HEK293 (cell line): ENCODE results near the gene TNNT2.

ENCODE experiments used
- CTCF ChIP-seq: fragments of 450-650 bp; formaldehyde crosslinking; IDR thresholded peaks from 2 replicates; pipeline ENCODE4 v1.5.1; 2016; ENCODE audit warnings: missing biosample characterization, missing genetic modification characterization
- MZF1 ChIP-seq: fragments of 450-650 bp; formaldehyde crosslinking; IDR thresholded peaks from 2 replicates; pipeline ENCODE4 v1.5.1; 2017; ENCODE audit warnings: missing biosample characterization, missing genetic modification characterization, borderline replicate concordance
- PRDM2 ChIP-seq: fragments of 450-650 bp; formaldehyde crosslinking; IDR thresholded peaks from 2 replicates; pipeline ENCODE4 v1.5.1; 2016; ENCODE audit warnings: missing biosample characterization, missing genetic modification characterization, borderline replicate concordance
- SCRT2 ChIP-seq: fragments of 450-650 bp; formaldehyde crosslinking; IDR thresholded peaks from 2 replicates; pipeline ENCODE4 v1.5.1; 2016; ENCODE audit warnings: missing biosample characterization, missing genetic modification characterization
- ZNF133 ChIP-seq: fragments of 450-650 bp; formaldehyde crosslinking; IDR thresholded peaks from 2 replicates; pipeline ENCODE4 v1.5.1; 2016; ENCODE audit warnings: missing biosample characterization, missing genetic modification characterization
- ZNF16 ChIP-seq: fragments of 450-650 bp; formaldehyde crosslinking; IDR thresholded peaks from 2 replicates; pipeline ENCODE4 v1.5.1; 2016; ENCODE audit warnings: low read depth, missing biosample characterization, missing genetic modification characterization
- ZNF169 ChIP-seq: fragments of 450-650 bp; formaldehyde crosslinking; IDR thresholded peaks from 2 replicates; pipeline ENCODE4 v1.5.1; 2016; ENCODE audit warnings: missing biosample characterization, missing genetic modification characterization
- ZNF18 ChIP-seq: fragments of 450-650 bp; formaldehyde crosslinking; IDR thresholded peaks from 2 replicates; pipeline ENCODE4 v1.5.1; 2016; ENCODE audit warnings: missing biosample characterization, missing genetic modification characterization
- ZNF274 ChIP-seq, 2 experiments: fragments of 200-500 bp in 1 of 2; fragments of 450-650 bp in 1 of 2; sonication (Bioruptor generic) in 1 of 2; formaldehyde crosslinking in 1 of 2; IDR thresholded peaks; 2 replicates each; pipeline versions ENCODE4 v1.5.1 to v1.6.1; 2014 to 2016; ENCODE audit warnings: borderline replicate concordance in 1 of 2, inconsistent platforms in 1 of 2, low read length in 1 of 2, missing biosample characterization in 1 of 2, missing genetic modification characterization in 1 of 2
- ZNF354C ChIP-seq: fragments of 450-650 bp; formaldehyde crosslinking; IDR thresholded peaks from 2 replicates; pipeline ENCODE4 v1.5.1; 2016; ENCODE audit warnings: missing biosample characterization, missing genetic modification characterization, low read depth, borderline replicate concordance
- ZNF488 ChIP-seq: fragments of 450-650 bp; formaldehyde crosslinking; IDR thresholded peaks from 2 replicates; pipeline ENCODE4 v1.5.1; 2016; ENCODE audit warnings: missing biosample characterization, missing genetic modification characterization
- ZNF501 ChIP-seq: fragments of 450-650 bp; formaldehyde crosslinking; IDR thresholded peaks from 2 replicates; pipeline ENCODE4 v1.5.1; 2016; ENCODE audit warnings: missing biosample characterization, missing genetic modification characterization
- ZNF692 ChIP-seq: fragments of 450-650 bp; formaldehyde crosslinking; IDR thresholded peaks from 2 replicates; pipeline ENCODE4 v1.5.1; 2016; ENCODE audit warnings: missing biosample characterization, missing genetic modification characterization
- ZSCAN18 ChIP-seq: fragments of 450-650 bp; formaldehyde crosslinking; IDR thresholded peaks from 2 replicates; pipeline ENCODE4 v1.5.1; 2016; ENCODE audit warnings: missing biosample characterization, missing genetic modification characterization

GRCh38 chr1:201350884-201351283 lies 26.6 kb downstream of the TNNT2 start:
- TF ChIP-seq CTCF (tag by site-specific recombination) (no peak), ZNF692 (tag by site-specific recombination) (no peak), ZNF274 (IDR thresholded peaks at IDR 0.05; ENCODE audit: low read length) (no peak), ZNF274 (tag by site-specific recombination; IDR thresholded peaks at IDR 0.05; ENCODE audit: borderline replicate concordance) (no peak), ZNF501 (tag by site-specific recombination) (no peak), ZSCAN18 (tag by site-specific recombination) (no peak), ZNF16 (tag by site-specific recombination) (no peak), MZF1 (tag by site-specific recombination) (no peak), ZNF133 (tag by site-specific recombination) (no peak), ZNF354C (tag by site-specific recombination) (no peak), ZNF488 (no peak), SCRT2 (tag by site-specific recombination) (no peak), PRDM2 (tag by site-specific recombination) (no peak), ZNF18 (tag by site-specific recombination) (no peak), ZNF169 (tag by site-specific recombination) (no peak)
